Mesenchymal stem cell (in vitro differentiated cells and primary cell): ENCODE measurements around the gene PXDN.

Experiments used
- DNase-seq: peaks from one replicate; pipeline ENCODE4 v3.0.0-alpha.2; 2013
- H2AFZ ChIP-seq: one replicate; pipeline ENCODE4 v1.6.1; 2013; ENCODE audit warnings: low read depth, mild to moderate bottlenecking, control low read depth, inconsistent platforms, low read length, moderate library complexity
- H2AK5ac ChIP-seq: 2 replicates; pipeline ENCODE4 v1.6.1; 2013; ENCODE audit warnings: low read length, moderate library complexity, mild to moderate bottlenecking, inconsistent platforms; ENCODE audit not compliant: severe bottlenecking
- H2BK120ac ChIP-seq: one replicate; pipeline ENCODE4 v1.6.1; 2013; ENCODE audit warnings: low read depth, mild to moderate bottlenecking, inconsistent platforms, low read length, moderate library complexity
- H2BK12ac ChIP-seq, 2 experiments: one replicate each; pipeline ENCODE4 v1.6.1; 2013; ENCODE audit warnings: inconsistent platforms in 2 of 2, low read length in 2 of 2, mild to moderate bottlenecking in 2 of 2, moderate library complexity in 2 of 2, control low read depth in 1 of 2
- H2BK15ac ChIP-seq: one replicate; pipeline ENCODE4 v1.6.1; 2013; ENCODE audit warnings: mild to moderate bottlenecking, low read depth, inconsistent platforms; ENCODE audit not compliant: poor library complexity, severe bottlenecking
- H2BK5ac ChIP-seq: 2 replicates; pipeline ENCODE4 v1.6.1; 2013; ENCODE audit warnings: low read depth, mild to moderate bottlenecking, low read length, control low read depth, inconsistent platforms; ENCODE audit not compliant: poor library complexity, severe bottlenecking
- H3K14ac ChIP-seq, 2 experiments: one replicate each; pipeline ENCODE4 v1.6.1; 2013; ENCODE audit warnings: inconsistent platforms in 2 of 2, low read length in 2 of 2, control low read depth in 1 of 2, mild to moderate bottlenecking in 1 of 2, moderate library complexity in 1 of 2
- H3K18ac ChIP-seq, 2 experiments: one replicate each; pipeline ENCODE4 v1.6.1; 2013; ENCODE audit warnings: inconsistent platforms in 2 of 2, low read length in 2 of 2, control low read depth in 1 of 2, low read depth in 1 of 2, mild to moderate bottlenecking in 1 of 2
- H3K23ac ChIP-seq, 2 experiments: one replicate each; pipeline ENCODE4 v1.6.1; 2013; ENCODE audit warnings: inconsistent platforms in 2 of 2, low read length in 2 of 2, mild to moderate bottlenecking in 2 of 2, moderate library complexity in 2 of 2, control low read depth in 1 of 2
- H3K27ac ChIP-seq: 2 replicates; pipeline ENCODE4 v1.5.1; 2013; ENCODE audit warnings: mild to moderate bottlenecking, moderate library complexity, low read length, control low read depth, inconsistent platforms; ENCODE audit not compliant: poor library complexity, severe bottlenecking
- H3K27me3 ChIP-seq, 2 experiments: 2 replicates each; pipeline versions ENCODE4 v1.6.1 to v1.7.0; 2013; ENCODE audit warnings: low read length in 2 of 2, mild to moderate bottlenecking in 2 of 2, moderate library complexity in 2 of 2, control low read depth in 1 of 2, inconsistent platforms in 1 of 2; ENCODE audit not compliant: control insufficient read depth in 1 of 2, insufficient read depth in 1 of 2
- H3K36me3 ChIP-seq, 2 experiments: 2 replicates each; pipeline versions ENCODE4 v1.6.1 to v1.7.0; 2013; ENCODE audit warnings: low read length in 2 of 2, control low read depth in 1 of 2, inconsistent platforms in 1 of 2, low read depth in 1 of 2, mild to moderate bottlenecking in 1 of 2; ENCODE audit not compliant: insufficient read depth in 2 of 2, control insufficient read depth in 1 of 2
- H3K4ac ChIP-seq, 2 experiments: one replicate each; pipeline ENCODE4 v1.6.1; 2013; ENCODE audit warnings: inconsistent platforms in 2 of 2, low read length in 2 of 2, mild to moderate bottlenecking in 2 of 2, moderate library complexity in 2 of 2, control low read depth in 1 of 2, low read depth in 1 of 2
- H3K4me1 ChIP-seq: 2 replicates; pipeline ENCODE4 v1.6.1; 2013; ENCODE audit warnings: low read depth, low read length, control low read depth; ENCODE audit not compliant: control insufficient read depth, insufficient read depth
- H3K4me2 ChIP-seq: 2 replicates; pipeline ENCODE4 v1.6.1; 2013; ENCODE audit warnings: low read length, mild to moderate bottlenecking, inconsistent platforms; ENCODE audit not compliant: poor library complexity, severe bottlenecking
- H3K4me3 ChIP-seq, 2 experiments: 2 replicates each; pipeline versions ENCODE4 v1.5.1 to v1.7.0; 2013; ENCODE audit warnings: low read length in 2 of 2, mild to moderate bottlenecking in 2 of 2, control low read depth in 1 of 2, low read depth in 1 of 2; ENCODE audit not compliant: insufficient read depth in 1 of 2
- H3K79me1 ChIP-seq: replicated peaks from 2 replicates; pipeline ENCODE4 v1.6.1; 2013; ENCODE audit warnings: mild to moderate bottlenecking, control low read depth, low read length, inconsistent platforms; ENCODE audit not compliant: poor library complexity, severe bottlenecking
- H3K9ac ChIP-seq: 2 replicates; pipeline ENCODE4 v1.7.0; 2013; ENCODE audit warnings: mild to moderate bottlenecking, low read length, moderate library complexity
- H3K9me3 ChIP-seq: 2 replicates; pipeline ENCODE4 v1.7.0; 2013; ENCODE audit warnings: mild to moderate bottlenecking, low read length; ENCODE audit not compliant: control insufficient read depth
- H4K8ac ChIP-seq: one replicate; pipeline ENCODE4 v1.6.1; 2013; ENCODE audit warnings: inconsistent platforms, mild to moderate bottlenecking, low read length, moderate library complexity
- H4K91ac ChIP-seq: one replicate; pipeline ENCODE4 v1.6.1; 2013; ENCODE audit warnings: mild to moderate bottlenecking, low read length, inconsistent platforms
- WGBS: methylation state at CpG from one replicate; pipeline ENCODE4 v1.1.7; 2013; ENCODE audit warnings: mixed read lengths; 5-methylcytosine and 5-hydroxymethylcytosine counted together

Gene PXDN

GRCh38 chr2:1674766-1675397 is 69.4 kb downstream of the PXDN start:
- Histone ChIP-seq H4K8ac (no peak overlapping the region), H3K27ac (peak overlapping the region; percentile 53)
- no peak for DNase-seq

GRCh38 chr2:1674276-1674675 is 70.0 kb downstream of the PXDN start:
- H2BK5ac ChIP-seq: no peak overlapping the region
- H3K36me3 ChIP-seq: peaks cover 76 to 90% of the 10 kb centered on the region in 2 experiments
- no peak overlapping the region for H3K23ac ChIP-seq
- H3K4me2 ChIP-seq: no peak overlapping the region
- no peak overlapping the region for H2BK15ac ChIP-seq
- no peak overlapping the region for H2BK120ac ChIP-seq
- no peak overlapping the region for H2AK5ac ChIP-seq
- H3K18ac ChIP-seq: no peak overlapping the region
- WGBS: 99% methylated on average over 6 of the region's 9 CpGs
- H3K9me3 ChIP-seq: no peaks in the 10 kb centered on the region
- H3K4me1 ChIP-seq: peaks cover 21% of the 10 kb centered on the region
- no peak for DNase-seq
- H3K27ac ChIP-seq: no peak overlapping the region
- H3K79me1 ChIP-seq: peaks cover 37% of the 10 kb centered on the region
- no peak overlapping the region for H3K9ac ChIP-seq
- no peak overlapping the region for H4K91ac ChIP-seq
- H3K14ac ChIP-seq: no peak overlapping the region
- no peak overlapping the region for H3K4ac ChIP-seq
- H3K4me3 ChIP-seq: no peak overlapping the region
- no peak overlapping the region for H2AFZ ChIP-seq
- no peaks in the 10 kb centered on the region for H3K27me3 ChIP-seq
- H2BK12ac ChIP-seq: no peak overlapping the region
- no peak overlapping the region for H4K8ac ChIP-seq

More at GRCh38 chr2:1674766-1675397, 69.4 kb downstream of the PXDN start:
- H2BK12ac ChIP-seq: no peak overlapping the region
- H3K23ac ChIP-seq: no peak overlapping the region
- peaks cover 37% of the 10 kb centered on the region for H3K79me1 ChIP-seq
- no peak overlapping the region for H3K14ac ChIP-seq
- 96% methylated on average over 16 of the region's 18 CpGs for WGBS
- H2AFZ ChIP-seq: no peak overlapping the region
- no peak overlapping the region for H2BK120ac ChIP-seq
- H2BK5ac ChIP-seq: no peak overlapping the region
- no peak overlapping the region for H3K4me3 ChIP-seq
- H2AK5ac ChIP-seq: peak overlapping the region; percentile 51
- H3K4ac ChIP-seq: no peak overlapping the region
- peaks cover 79 to 91% of the 10 kb centered on the region in 2 experiments for H3K36me3 ChIP-seq
- H3K27me3 ChIP-seq: no peaks in the 10 kb centered on the region
- peaks cover 21% of the 10 kb centered on the region for H3K4me1 ChIP-seq
- no peaks in the 10 kb centered on the region for H3K9me3 ChIP-seq
- no peak overlapping the region for H3K9ac ChIP-seq
- H2BK15ac ChIP-seq: no peak overlapping the region
- no peak overlapping the region for H4K91ac ChIP-seq
- H3K18ac ChIP-seq: no peak overlapping the region
- no peak overlapping the region for H3K4me2 ChIP-seq

GRCh38 chr2:1673160-1673944 is 71.0 kb downstream of the PXDN start:
- no peak overlapping the region for H3K4ac ChIP-seq
- no peak overlapping the region for H3K23ac ChIP-seq
- H3K36me3 ChIP-seq: peaks cover 67 to 86% of the 10 kb centered on the region in 2 experiments
- no peak overlapping the region for H3K18ac ChIP-seq
- H2BK15ac ChIP-seq: no peak overlapping the region
- H2BK5ac ChIP-seq: no peak overlapping the region
- no peaks in the 10 kb centered on the region for H3K27me3 ChIP-seq
- no peak overlapping the region for H2AK5ac ChIP-seq
- H3K4me1 ChIP-seq: peaks cover 19% of the 10 kb centered on the region
- no peak overlapping the region for H3K14ac ChIP-seq
- WGBS: 94% methylated on average over 18 of the region's 18 CpGs
- H2AFZ ChIP-seq: no peak overlapping the region
- H4K91ac ChIP-seq: no peak overlapping the region
- no peak overlapping the region for H3K4me3 ChIP-seq
- H3K9ac ChIP-seq: no peak overlapping the region
- H2BK12ac ChIP-seq: no peak overlapping the region
- H3K79me1 ChIP-seq: peaks cover 34% of the 10 kb centered on the region
- H2BK120ac ChIP-seq: no peak overlapping the region
- H3K9me3 ChIP-seq: no peaks in the 10 kb centered on the region
- no peak overlapping the region for H3K4me2 ChIP-seq
- H3K27ac ChIP-seq: no peak overlapping the region
- no peak for DNase-seq
- no peak overlapping the region for H4K8ac ChIP-seq

GRCh38 chr2:1672738-1673137 is 71.6 kb downstream of the PXDN start:
- Histone ChIP-seq H3K27ac (no peak overlapping the region), H3K9ac (no peak overlapping the region), H3K27me3 (no peaks in the 10 kb centered on the region), H2BK120ac (no peak overlapping the region), H4K91ac (no peak overlapping the region), H3K4me2 (no peak overlapping the region), H3K4ac (no peak overlapping the region), H2AK5ac (no peak overlapping the region), H3K18ac (no peak overlapping the region), H3K79me1 (peaks cover 30% of the 10 kb centered on the region), H3K4me1 (peaks cover 19% of the 10 kb centered on the region), H2BK5ac (no peak overlapping the region), H3K36me3 (peaks cover 60 to 79% of the 10 kb centered on the region in 2 experiments), H3K14ac (no peak overlapping the region), H3K9me3 (no peaks in the 10 kb centered on the region), H2BK15ac (no peak overlapping the region), H2BK12ac (no peak overlapping the region), H2AFZ (no peak overlapping the region), H3K23ac (no peak overlapping the region), H4K8ac (no peak overlapping the region), H3K4me3 (no peak overlapping the region)
- no peak for DNase-seq
- WGBS: 96% methylated on average over 5 of the region's 5 CpGs
